GM23338 (cell line): ENCODE measurements around the gene MFAP3. TPM values are rescaled to one million over a fixed set of nuclear protein-coding genes. Genes with fewer than 3 reads are reported as not detected.

Experiments
- ATAC-seq: fragments of 200-7000 bp; cut with Tn5 transposase; 3 replicates; pipeline ENCODE4 v1.9.1; 2020
- DNase-seq: peaks from one replicate; pipeline ENCODE4 v3.0.0-alpha.2; 2015; ENCODE audit warnings: low spot score
- H2AFZ ChIP-seq: fragments of 200-600 bp; sonication (generic); 2 replicates; pipeline ENCODE4 v1.8.0; 2016; ENCODE audit warnings: antibody characterized with exemption, mild to moderate bottlenecking, moderate library complexity
- H3F3A ChIP-seq: fragments of 200-600 bp; sonication (generic); replicated peaks from 2 replicates; pipeline ENCODE4 v1.8.0; 2017; ENCODE audit warnings: antibody characterized with exemption, mixed run types, low read depth
- H3K27ac ChIP-seq: fragments of 200-600 bp; sonication (generic); 2 replicates; pipeline ENCODE4 v1.6.1; 2016; ENCODE audit warnings: low read depth
- H3K27me3 ChIP-seq: fragments of 200-600 bp; sonication (generic); 2 replicates; pipeline ENCODE4 v1.8.0; 2016; ENCODE audit warnings: mild to moderate bottlenecking, mixed run types, moderate library complexity; ENCODE audit not compliant: insufficient read depth
- H3K36me3 ChIP-seq: fragments of 200-600 bp; sonication (generic); 2 replicates; pipeline ENCODE4 v1.8.0; 2016; ENCODE audit warnings: mild to moderate bottlenecking; ENCODE audit not compliant: insufficient read depth
- H3K4me1 ChIP-seq: fragments of 200-600 bp; sonication (generic); 2 replicates; pipeline ENCODE4 v1.8.0; 2016; ENCODE audit warnings: mild to moderate bottlenecking, moderate library complexity; ENCODE audit not compliant: insufficient read depth
- H3K4me2 ChIP-seq: fragments of 200-600 bp; sonication (generic); 2 replicates; pipeline ENCODE4 v1.7.1; 2017; ENCODE audit warnings: mixed run types
- H3K4me3 ChIP-seq: fragments of 200-600 bp; sonication (generic); 2 replicates; pipeline ENCODE4 v1.6.1; 2016; ENCODE audit warnings: mixed run types
- H3K79me2 ChIP-seq: fragments of 200-600 bp; sonication (generic); replicated peaks from 2 replicates; pipeline ENCODE4 v1.8.0; 2017; ENCODE audit warnings: mild to moderate bottlenecking; ENCODE audit not compliant: insufficient read depth
- H3K9me2 ChIP-seq: fragments of 200-600 bp; sonication (generic); 2 replicates; pipeline ENCODE4 v1.8.0; 2017; ENCODE audit not compliant: insufficient read depth
- H4K20me1 ChIP-seq: fragments of 200-600 bp; sonication (generic); replicated peaks from 2 replicates; pipeline ENCODE4 v1.8.0; 2017; ENCODE audit warnings: mild to moderate bottlenecking; ENCODE audit not compliant: insufficient read depth
- H3K27ac Mint-ChIP-seq: 2 replicates; pipeline ENCODE4 v1.8.0; 2020; ENCODE audit warnings: inconsistent platforms, mild to moderate bottlenecking, moderate library complexity, mixed read lengths
- H3K27me3 Mint-ChIP-seq: 3 replicates; pipeline ENCODE4 v1.8.0; 2022; ENCODE audit warnings: low read depth, mild to moderate bottlenecking, moderate library complexity, mixed read lengths, inconsistent platforms; ENCODE audit not compliant: insufficient read depth, poor library complexity
- H3K36me3 Mint-ChIP-seq: 3 replicates; pipeline ENCODE4 v1.8.0; 2021; ENCODE audit warnings: low read depth, mild to moderate bottlenecking, inconsistent platforms, moderate library complexity, mixed read lengths
- H3K4me1 Mint-ChIP-seq: 3 replicates; pipeline ENCODE4 v1.8.0; 2020; ENCODE audit warnings: mild to moderate bottlenecking, inconsistent platforms, mixed read lengths
- H3K4me3 Mint-ChIP-seq: 3 replicates; pipeline ENCODE4 v1.8.0; 2021; ENCODE audit warnings: moderate library complexity, mild to moderate bottlenecking, inconsistent platforms, mixed read lengths
- H3K9me3 Mint-ChIP-seq: 3 replicates; pipeline ENCODE4 v1.8.0; 2020; ENCODE audit warnings: moderate library complexity, mild to moderate bottlenecking, inconsistent platforms, mixed read lengths
- CREB1 ChIP-seq: fragments of 250-450 bp; sonication (Bioruptor Pico); IDR thresholded peaks from 2 replicates; pipeline ENCODE4 v1.5.0; 2020; ENCODE audit warnings: low read depth, mild to moderate bottlenecking, moderate library complexity
- EZH2 ChIP-seq: fragments of 200-600 bp; sonication (generic); IDR thresholded peaks from one replicate; pipeline ENCODE4 v1.8.0; 2017; ENCODE audit warnings: antibody characterized with exemption, mild to moderate bottlenecking, low read depth; ENCODE audit not compliant: unreplicated experiment
- JUNB ChIP-seq: IDR thresholded peaks from one replicate; pipeline ENCODE4 v1.6.1; 2016; ENCODE audit warnings: antibody characterized with exemption; ENCODE audit not compliant: unreplicated experiment
- NANOG ChIP-seq: IDR thresholded peaks from 2 replicates; pipeline ENCODE4 v1.6.1; 2016; ENCODE audit warnings: antibody characterized with exemption, borderline replicate concordance
- POLR2AphosphoS5 ChIP-seq: IDR thresholded peaks from 2 replicates; pipeline ENCODE4 v1.6.1; 2016; ENCODE audit warnings: antibody characterized with exemption, low read depth
- ZNF114 ChIP-seq: fragments of 250-450 bp; sonication (Bioruptor Pico); IDR thresholded peaks from 2 replicates; pipeline ENCODE4 v1.5.0; 2020; ENCODE audit warnings: mild to moderate bottlenecking, moderate library complexity
- ZNF331 ChIP-seq: fragments of 250-450 bp; sonication (Bioruptor Pico); IDR thresholded peaks from 2 replicates; pipeline ENCODE4 v1.5.0; 2020; ENCODE audit warnings: low read depth, mild to moderate bottlenecking, moderate library complexity
- polyA plus RNA-seq: library from polyadenylated mRNA; unstranded; fragments of >200 nt; fragmentation: Nextera tagmentation; extraction: Ambion mirVana; gene quantifications from 2 replicates; pipeline ENCODE4 v1.2.1, GENCODE V29; 2016
- total RNA-seq: library from RNA; depleted of rRNA; stranded (reverse); fragments of >200 nt; shearing (Covaris generic); gene quantifications from 2 replicates; pipeline ENCODE4 v1.2.3, GENCODE V29; 2014
- TF ChIP-seq, protein P1 (sequence below), 2 experiments: fragments of 200-600 bp in 1 of 2; sonication (generic) in 1 of 2; conservative IDR thresholded peaks; 2 replicates each; pipeline versions ENCODE4 v1.5.1 to v1.6.1; 2016 to 2017; ENCODE audit warnings: antibody characterized with exemption in 2 of 2, low read depth in 2 of 2, mild to moderate bottlenecking in 2 of 2, moderate library complexity in 1 of 2
- TF ChIP-seq, protein P2 (sequence below): IDR thresholded peaks from one replicate; pipeline ENCODE4 v1.6.1; 2018; ENCODE audit warnings: antibody characterized with exemption; ENCODE audit not compliant: unreplicated experiment
- TF ChIP-seq, protein P3 (sequence below): IDR thresholded peaks from 2 replicates; pipeline ENCODE4 v1.6.1; 2016; ENCODE audit warnings: antibody characterized with exemption
- TF ChIP-seq, protein P4 (sequence below): fragments of 250-450 bp; sonication (Bioruptor Pico); IDR thresholded peaks from 2 replicates; pipeline ENCODE4 v1.5.0; 2020; ENCODE audit warnings: mild to moderate bottlenecking, moderate library complexity

The MFAP3 gene
- total and polyA plus RNA-seq, 2 experiments from 2014 or later: 2.9 to 47.5 TPM

DNA sequence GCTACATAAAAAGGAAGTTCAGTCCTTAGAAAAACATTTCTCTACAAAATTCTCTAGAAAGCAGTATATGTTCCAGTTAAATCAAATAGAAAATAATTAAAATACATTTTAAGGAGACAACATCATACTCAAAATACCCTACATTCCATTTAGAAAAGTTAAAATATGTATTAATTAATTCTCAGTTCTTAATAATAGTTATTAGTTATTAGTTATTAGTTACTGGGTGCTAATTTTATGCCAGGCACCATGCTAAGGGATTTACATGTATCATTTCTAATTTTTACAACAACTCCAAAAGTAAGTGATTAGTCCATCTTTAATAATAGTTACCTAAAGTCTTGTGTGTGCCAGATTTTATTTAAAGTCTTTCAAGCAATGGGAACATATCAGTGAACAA is 38.1 kb upstream of the MFAP3 start (continued):
- TF ChIP-seq, protein P1, sequence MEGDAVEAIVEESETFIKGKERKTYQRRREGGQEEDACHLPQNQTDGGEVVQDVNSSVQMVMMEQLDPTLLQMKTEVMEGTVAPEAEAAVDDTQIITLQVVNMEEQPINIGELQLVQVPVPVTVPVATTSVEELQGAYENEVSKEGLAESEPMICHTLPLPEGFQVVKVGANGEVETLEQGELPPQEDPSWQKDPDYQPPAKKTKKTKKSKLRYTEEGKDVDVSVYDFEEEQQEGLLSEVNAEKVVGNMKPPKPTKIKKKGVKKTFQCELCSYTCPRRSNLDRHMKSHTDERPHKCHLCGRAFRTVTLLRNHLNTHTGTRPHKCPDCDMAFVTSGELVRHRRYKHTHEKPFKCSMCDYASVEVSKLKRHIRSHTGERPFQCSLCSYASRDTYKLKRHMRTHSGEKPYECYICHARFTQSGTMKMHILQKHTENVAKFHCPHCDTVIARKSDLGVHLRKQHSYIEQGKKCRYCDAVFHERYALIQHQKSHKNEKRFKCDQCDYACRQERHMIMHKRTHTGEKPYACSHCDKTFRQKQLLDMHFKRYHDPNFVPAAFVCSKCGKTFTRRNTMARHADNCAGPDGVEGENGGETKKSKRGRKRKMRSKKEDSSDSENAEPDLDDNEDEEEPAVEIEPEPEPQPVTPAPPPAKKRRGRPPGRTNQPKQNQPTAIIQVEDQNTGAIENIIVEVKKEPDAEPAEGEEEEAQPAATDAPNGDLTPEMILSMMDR (conservative IDR thresholded peaks at IDR 0.05; ENCODE audit: low read depth in 2 of 2): no peak
- TF ChIP-seq, protein P2, sequence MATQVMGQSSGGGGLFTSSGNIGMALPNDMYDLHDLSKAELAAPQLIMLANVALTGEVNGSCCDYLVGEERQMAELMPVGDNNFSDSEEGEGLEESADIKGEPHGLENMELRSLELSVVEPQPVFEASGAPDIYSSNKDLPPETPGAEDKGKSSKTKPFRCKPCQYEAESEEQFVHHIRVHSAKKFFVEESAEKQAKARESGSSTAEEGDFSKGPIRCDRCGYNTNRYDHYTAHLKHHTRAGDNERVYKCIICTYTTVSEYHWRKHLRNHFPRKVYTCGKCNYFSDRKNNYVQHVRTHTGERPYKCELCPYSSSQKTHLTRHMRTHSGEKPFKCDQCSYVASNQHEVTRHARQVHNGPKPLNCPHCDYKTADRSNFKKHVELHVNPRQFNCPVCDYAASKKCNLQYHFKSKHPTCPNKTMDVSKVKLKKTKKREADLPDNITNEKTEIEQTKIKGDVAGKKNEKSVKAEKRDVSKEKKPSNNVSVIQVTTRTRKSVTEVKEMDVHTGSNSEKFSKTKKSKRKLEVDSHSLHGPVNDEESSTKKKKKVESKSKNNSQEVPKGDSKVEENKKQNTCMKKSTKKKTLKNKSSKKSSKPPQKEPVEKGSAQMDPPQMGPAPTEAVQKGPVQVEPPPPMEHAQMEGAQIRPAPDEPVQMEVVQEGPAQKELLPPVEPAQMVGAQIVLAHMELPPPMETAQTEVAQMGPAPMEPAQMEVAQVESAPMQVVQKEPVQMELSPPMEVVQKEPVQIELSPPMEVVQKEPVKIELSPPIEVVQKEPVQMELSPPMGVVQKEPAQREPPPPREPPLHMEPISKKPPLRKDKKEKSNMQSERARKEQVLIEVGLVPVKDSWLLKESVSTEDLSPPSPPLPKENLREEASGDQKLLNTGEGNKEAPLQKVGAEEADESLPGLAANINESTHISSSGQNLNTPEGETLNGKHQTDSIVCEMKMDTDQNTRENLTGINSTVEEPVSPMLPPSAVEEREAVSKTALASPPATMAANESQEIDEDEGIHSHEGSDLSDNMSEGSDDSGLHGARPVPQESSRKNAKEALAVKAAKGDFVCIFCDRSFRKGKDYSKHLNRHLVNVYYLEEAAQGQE: no peak
- TF ChIP-seq NANOG (no peak), ZNF331 (CRISPR knock-in tag) (no peak), CREB1 (CRISPR knock-in tag) (no peak), POLR2AphosphoS5 (no peak)
- TF ChIP-seq, protein P3, sequence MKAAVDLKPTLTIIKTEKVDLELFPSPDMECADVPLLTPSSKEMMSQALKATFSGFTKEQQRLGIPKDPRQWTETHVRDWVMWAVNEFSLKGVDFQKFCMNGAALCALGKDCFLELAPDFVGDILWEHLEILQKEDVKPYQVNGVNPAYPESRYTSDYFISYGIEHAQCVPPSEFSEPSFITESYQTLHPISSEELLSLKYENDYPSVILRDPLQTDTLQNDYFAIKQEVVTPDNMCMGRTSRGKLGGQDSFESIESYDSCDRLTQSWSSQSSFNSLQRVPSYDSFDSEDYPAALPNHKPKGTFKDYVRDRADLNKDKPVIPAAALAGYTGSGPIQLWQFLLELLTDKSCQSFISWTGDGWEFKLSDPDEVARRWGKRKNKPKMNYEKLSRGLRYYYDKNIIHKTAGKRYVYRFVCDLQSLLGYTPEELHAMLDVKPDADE: no peak

- no peaks in the 10 kb centered on the region for H3K4me1 Mint-ChIP-seq
- Histone ChIP-seq H3K36me3 (no peaks in the 10 kb centered on the region), H3K4me1 (no peaks in the 10 kb centered on the region), H4K20me1 (no peaks in the 10 kb centered on the region), H3K79me2 (no peaks in the 10 kb centered on the region), H2AFZ (no peak overlapping the region), H3K9me2 (no peaks in the 10 kb centered on the region), H3F3A (no peaks in the 10 kb centered on the region), H3K4me2 (no peak overlapping the region), H3K27me3 (no peaks in the 10 kb centered on the region), H3K27ac (no peak overlapping the region), H3K4me3 (no peak overlapping the region)
- H3K4me3 Mint-ChIP-seq: no peak overlapping the region
- DNase-seq: peak; percentile 15
- H3K27ac Mint-ChIP-seq: no peak overlapping the region
- no peaks in the 10 kb centered on the region; the same call in 2 of the 3 replicates for H3K9me3 Mint-ChIP-seq
- H3K36me3 Mint-ChIP-seq: no peaks in the 10 kb centered on the region; the same call in 2 of the 3 replicates
- no peak for ATAC-seq
- peaks cover 3% of the 10 kb centered on the region for H3K27me3 Mint-ChIP-seq
- no peak for TF ChIP-seq ZNF114
- TF ChIP-seq NANOG: no peak
- TF ChIP-seq, protein P3: no peak
- TF ChIP-seq, protein P4, sequence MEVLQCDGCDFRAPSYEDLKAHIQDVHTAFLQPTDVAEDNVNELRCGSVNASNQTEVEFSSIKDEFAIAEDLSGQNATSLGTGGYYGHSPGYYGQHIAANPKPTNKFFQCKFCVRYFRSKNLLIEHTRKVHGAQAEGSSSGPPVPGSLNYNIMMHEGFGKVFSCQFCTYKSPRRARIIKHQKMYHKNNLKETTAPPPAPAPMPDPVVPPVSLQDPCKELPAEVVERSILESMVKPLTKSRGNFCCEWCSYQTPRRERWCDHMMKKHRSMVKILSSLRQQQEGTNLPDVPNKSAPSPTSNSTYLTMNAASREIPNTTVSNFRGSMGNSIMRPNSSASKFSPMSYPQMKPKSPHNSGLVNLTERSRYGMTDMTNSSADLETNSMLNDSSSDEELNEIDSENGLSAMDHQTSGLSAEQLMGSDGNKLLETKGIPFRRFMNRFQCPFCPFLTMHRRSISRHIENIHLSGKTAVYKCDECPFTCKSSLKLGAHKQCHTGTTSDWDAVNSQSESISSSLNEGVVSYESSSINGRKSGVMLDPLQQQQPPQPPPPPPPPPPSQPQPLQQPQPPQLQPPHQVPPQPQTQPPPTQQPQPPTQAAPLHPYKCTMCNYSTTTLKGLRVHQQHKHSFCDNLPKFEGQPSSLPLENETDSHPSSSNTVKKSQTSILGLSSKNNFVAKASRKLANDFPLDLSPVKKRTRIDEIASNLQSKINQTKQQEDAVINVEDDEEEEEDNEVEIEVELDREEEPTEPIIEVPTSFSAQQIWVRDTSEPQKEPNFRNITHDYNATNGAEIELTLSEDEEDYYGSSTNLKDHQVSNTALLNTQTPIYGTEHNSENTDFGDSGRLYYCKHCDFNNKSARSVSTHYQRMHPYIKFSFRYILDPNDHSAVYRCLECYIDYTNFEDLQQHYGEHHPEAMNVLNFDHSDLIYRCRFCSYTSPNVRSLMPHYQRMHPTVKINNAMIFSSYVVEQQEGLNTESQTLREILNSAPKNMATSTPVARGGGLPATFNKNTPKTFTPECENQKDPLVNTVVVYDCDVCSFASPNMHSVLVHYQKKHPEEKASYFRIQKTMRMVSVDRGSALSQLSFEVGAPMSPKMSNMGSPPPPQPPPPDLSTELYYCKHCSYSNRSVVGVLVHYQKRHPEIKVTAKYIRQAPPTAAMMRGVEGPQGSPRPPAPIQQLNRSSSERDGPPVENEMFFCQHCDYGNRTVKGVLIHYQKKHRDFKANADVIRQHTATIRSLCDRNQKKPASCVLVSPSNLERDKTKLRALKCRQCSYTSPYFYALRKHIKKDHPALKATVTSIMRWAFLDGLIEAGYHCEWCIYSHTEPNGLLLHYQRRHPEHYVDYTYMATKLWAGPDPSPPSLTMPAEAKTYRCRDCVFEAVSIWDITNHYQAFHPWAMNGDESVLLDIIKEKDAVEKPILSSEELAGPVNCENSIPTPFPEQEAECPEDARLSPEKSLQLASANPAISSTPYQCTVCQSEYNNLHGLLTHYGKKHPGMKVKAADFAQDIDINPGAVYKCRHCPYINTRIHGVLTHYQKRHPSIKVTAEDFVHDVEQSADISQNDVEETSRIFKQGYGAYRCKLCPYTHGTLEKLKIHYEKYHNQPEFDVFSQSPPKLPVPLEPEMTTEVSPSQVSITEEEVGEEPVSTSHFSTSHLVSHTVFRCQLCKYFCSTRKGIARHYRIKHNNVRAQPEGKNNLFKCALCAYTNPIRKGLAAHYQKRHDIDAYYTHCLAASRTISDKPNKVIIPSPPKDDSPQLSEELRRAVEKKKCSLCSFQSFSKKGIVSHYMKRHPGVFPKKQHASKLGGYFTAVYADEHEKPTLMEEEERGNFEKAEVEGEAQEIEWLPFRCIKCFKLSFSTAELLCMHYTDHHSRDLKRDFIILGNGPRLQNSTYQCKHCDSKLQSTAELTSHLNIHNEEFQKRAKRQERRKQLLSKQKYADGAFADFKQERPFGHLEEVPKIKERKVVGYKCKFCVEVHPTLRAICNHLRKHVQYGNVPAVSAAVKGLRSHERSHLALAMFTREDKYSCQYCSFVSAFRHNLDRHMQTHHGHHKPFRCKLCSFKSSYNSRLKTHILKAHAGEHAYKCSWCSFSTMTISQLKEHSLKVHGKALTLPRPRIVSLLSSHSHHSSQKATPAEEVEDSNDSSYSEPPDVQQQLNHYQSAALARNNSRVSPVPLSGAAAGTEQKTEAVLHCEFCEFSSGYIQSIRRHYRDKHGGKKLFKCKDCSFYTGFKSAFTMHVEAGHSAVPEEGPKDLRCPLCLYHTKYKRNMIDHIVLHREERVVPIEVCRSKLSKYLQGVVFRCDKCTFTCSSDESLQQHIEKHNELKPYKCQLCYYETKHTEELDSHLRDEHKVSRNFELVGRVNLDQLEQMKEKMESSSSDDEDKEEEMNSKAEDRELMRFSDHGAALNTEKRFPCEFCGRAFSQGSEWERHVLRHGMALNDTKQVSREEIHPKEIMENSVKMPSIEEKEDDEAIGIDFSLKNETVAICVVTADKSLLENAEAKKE (CRISPR knock-in tag): no peak
- TF ChIP-seq JUNB: no peak
- TF ChIP-seq POLR2AphosphoS5: no peak
- no peak for TF ChIP-seq CREB1 (CRISPR knock-in tag)
- TF ChIP-seq EZH2: no peak
These were observed 36.7 kb upstream of the MFAP3 start for GRCh38 chr5:154002093-154002492.
